Natural killer cell (primary cell): ENCODE data around the gene UTF1. TPM values are rescaled to one million over a fixed set of nuclear protein-coding genes. Genes with fewer than 3 reads are reported as not detected.

ENCODE experiments used
- ATAC-seq, 3 donors: fragments of 150-1000 bp in 2 of 3; fragments of 200-7000 bp in 1 of 3; cut with Tn5 transposase; 1 replicate in 1 of 3; 2 replicates in 2 of 3; pipeline ENCODE4 v1.10.0; 2021; ENCODE audit warnings: mild to moderate bottlenecking in 2 of 3, moderate library complexity in 2 of 3
- DNase-seq, 2 donors: peaks; one replicate each; pipeline versions ENCODE4 v3.0.0 to v3.0.0-alpha.2; 2013 to 2021; ENCODE audit warnings: mixed read lengths in 1 of 2
- H3K27ac ChIP-seq: one replicate; pipeline ENCODE4 v1.5.1; 2013; ENCODE audit warnings: mild to moderate bottlenecking, low read length
- H3K27me3 ChIP-seq: one replicate; pipeline ENCODE4 v1.6.1; 2013; ENCODE audit warnings: low read length; ENCODE audit not compliant: control insufficient read depth, insufficient read depth
- H3K36me3 ChIP-seq: one replicate; pipeline ENCODE4 v1.6.1; 2013; ENCODE audit warnings: low read length; ENCODE audit not compliant: control insufficient read depth, insufficient read depth
- H3K4me1 ChIP-seq: one replicate; pipeline ENCODE4 v1.6.1; 2013; ENCODE audit warnings: low read length; ENCODE audit not compliant: control insufficient read depth, insufficient read depth
- H3K4me3 ChIP-seq: one replicate; pipeline ENCODE4 v1.5.1; 2013; ENCODE audit warnings: low read length
- H3K9me3 ChIP-seq: one replicate; pipeline ENCODE4 v1.6.1; 2013; ENCODE audit warnings: low read length; ENCODE audit not compliant: control insufficient read depth, insufficient read depth
- H3K27ac Mint-ChIP-seq, 2 donors: one replicate each; pipeline ENCODE4 v1.8.0; 2022; ENCODE audit warnings: mild to moderate bottlenecking in 2 of 2, mixed read lengths in 2 of 2, moderate library complexity in 1 of 2
- H3K27me3 Mint-ChIP-seq, 2 donors: one replicate each; pipeline ENCODE4 v1.8.0; 2022; ENCODE audit warnings: low read depth in 2 of 2, mixed read lengths in 2 of 2
- H3K36me3 Mint-ChIP-seq: one replicate; pipeline ENCODE4 v1.8.0; 2022; ENCODE audit warnings: mixed read lengths
- H3K4me1 Mint-ChIP-seq, 2 donors: one replicate each; pipeline ENCODE4 v1.8.0; 2022; ENCODE audit warnings: mixed read lengths in 2 of 2
- H3K4me3 Mint-ChIP-seq: one replicate; pipeline ENCODE4 v1.8.0; 2022; ENCODE audit warnings: mild to moderate bottlenecking, moderate library complexity, mixed read lengths
- H3K9me3 Mint-ChIP-seq, 2 donors: one replicate each; pipeline ENCODE4 v1.8.0; 2022; ENCODE audit warnings: mixed read lengths in 2 of 2
- CTCF ChIP-seq: fragments of 200-600 bp; IDR thresholded peaks from one replicate; pipeline ENCODE4 v1.8.0; 2022; ENCODE audit warnings: antibody characterized with exemption
- WGBS: methylation state at CpG from one replicate; pipeline ENCODE4 v1.1.7; 2013; ENCODE audit warnings: missing lambda C conversion rate; ENCODE audit not compliant: insufficient coverage; 5-methylcytosine and 5-hydroxymethylcytosine counted together
- intact Hi-C: fragments of 100-400 bp; cut with micrococcal nuclease; formaldehyde crosslinking; loops from one replicate; pipeline ENCODE4 v1.14.2; 2022
- total RNA-seq, 4 donors: library from RNA; stranded (reverse); fragments of 120-200 nt in 1 of 4; gene quantifications; one replicate each; pipeline versions ENCODE4 v1.2.3 to v1.2.4, GENCODE V29; 2013 to 2022

The UTF1 gene
- total RNA-seq, 3 donors from 2014 or later (not counting 1 experiment from before 2014, with no cell fraction given), result 0.31 to 0.33 TPM; not detected in 1

GRCh38 chr10:133224076-133224475, 5.9 kb upstream of the UTF1 start:
- H3K27me3 ChIP-seq, result peaks cover 15% of the 10 kb centered on the region
- intact Hi-C loops, result no loop called here
- no peak for TF ChIP-seq CTCF

GRCh38 chr10:133224756-133225372, 5.2 kb upstream of the UTF1 start:
- no peak for DNase-seq
- Mint-ChIP-seq H3K9me3 (no peaks in the 10 kb centered on the region), H3K4me3 (no peak overlapping the region), H3K27ac (no peak overlapping the region), H3K27me3 (peaks cover 42% of the 10 kb centered on the region in 2 donors), H3K4me1 (peaks cover 0 to 11% of the 10 kb centered on the region in 2 donors), H3K36me3 (no peaks in the 10 kb centered on the region)
- ATAC-seq, result no peak
- H3K9me3 ChIP-seq, result no peaks in the 10 kb centered on the region
- TF ChIP-seq CTCF, result no peak
- intact Hi-C loops, result no loop called here
- no peak overlapping the region for H3K4me3 ChIP-seq
- peaks cover 19% of the 10 kb centered on the region for H3K27me3 ChIP-seq
- no peak overlapping the region for H3K27ac ChIP-seq
- H3K36me3 ChIP-seq, result no peaks in the 10 kb centered on the region
- 88% methylated on average over 25 of the region's 25 CpGs for WGBS
- peaks cover 6% of the 10 kb centered on the region for H3K4me1 ChIP-seq

More at GRCh38 chr10:133224076-133224475, 5.9 kb upstream of the UTF1 start:
- Histone ChIP-seq H3K36me3 (no peaks in the 10 kb centered on the region), H3K4me1 (peaks cover under 1% of the 10 kb centered on the region), H3K9me3 (no peaks in the 10 kb centered on the region), H3K4me3 (no peak overlapping the region), H3K27ac (no peak overlapping the region)
- Mint-ChIP-seq H3K27ac (no peak overlapping the region), H3K27me3 (peaks cover 36 to 38% of the 10 kb centered on the region in 2 donors), H3K4me1 (peaks cover 0 to 5% of the 10 kb centered on the region in 2 donors), H3K9me3 (no peaks in the 10 kb centered on the region), H3K36me3 (no peaks in the 10 kb centered on the region), H3K4me3 (no peak overlapping the region)
- no peak for DNase-seq
- ATAC-seq, result no peak
- 86% methylated on average over 12 of the region's 14 CpGs for WGBS

- no peak overlapping the region for H3K27ac ChIP-seq
- no peaks in the 10 kb centered on the region for H3K9me3 Mint-ChIP-seq
- no peaks in the 10 kb centered on the region for H3K36me3 ChIP-seq
- no peak overlapping the region for H3K4me3 ChIP-seq
- no peak overlapping the region for H3K27ac Mint-ChIP-seq
- peaks cover 19% of the 10 kb centered on the region for H3K27me3 ChIP-seq
- intact Hi-C loops, result no loop called here
- DNase-seq (no peak), ATAC-seq (no peak)
- peaks cover 41 to 42% of the 10 kb centered on the region in 2 donors for H3K27me3 Mint-ChIP-seq
- peaks cover 6% of the 10 kb centered on the region for H3K4me1 ChIP-seq
- no peak overlapping the region for H3K4me3 Mint-ChIP-seq
- H3K36me3 Mint-ChIP-seq, result no peaks in the 10 kb centered on the region
- TF ChIP-seq CTCF, result no peak
- 56% methylated on average over 23 of the region's 23 CpGs for WGBS
- peaks cover 0 to 10% of the 10 kb centered on the region in 2 donors for H3K4me1 Mint-ChIP-seq
- H3K9me3 ChIP-seq, result no peaks in the 10 kb centered on the region
Observed at GRCh38 chr10:133225707-133226191, 4.3 kb upstream of the UTF1 start.
